Breast epithelium (tissue), 4 donors: ENCODE data around the gene NMRAL1. TPM values are rescaled to one million over a fixed set of nuclear protein-coding genes. Genes with fewer than 3 reads are reported as not detected.

Experiments
- DNase-seq, 2 donors: peaks; one replicate each; pipeline ENCODE4 v3.0.0-alpha.2; 2019; ENCODE audit warnings: low spot score in 2 of 2
- H3K27ac ChIP-seq, 2 donors: fragments of 200-600 bp; sonication (generic) in 1 of 2; one replicate each; pipeline ENCODE4 v1.5.1; 2016 to 2019; ENCODE audit warnings: mild to moderate bottlenecking in 1 of 2
- H3K27me3 ChIP-seq, 2 donors: fragments of 200-600 bp; sonication (generic) in 1 of 2; one replicate each; pipeline versions ENCODE4 v1.5.1 to v1.6.0; 2017 to 2019; ENCODE audit warnings: control low read depth in 1 of 2, mild to moderate bottlenecking in 1 of 2
- H3K36me3 ChIP-seq: fragments of 200-600 bp; one replicate; pipeline ENCODE4 v1.5.1; 2019
- H3K4me1 ChIP-seq, 2 donors: fragments of 200-600 bp; sonication (generic); one replicate each; pipeline ENCODE4 v1.5.1; 2016 to 2019; ENCODE audit warnings: control low read depth in 1 of 2
- H3K4me3 ChIP-seq, 3 donors: fragments of 200-600 bp; sonication (generic); 1 replicate in 2 of 3; 2 replicates in 1 of 3; pipeline ENCODE4 v1.5.1; 2016 to 2019; ENCODE audit warnings: mild to moderate bottlenecking in 3 of 3, moderate library complexity in 2 of 3
- H3K9me3 ChIP-seq, 2 donors: fragments of 200-600 bp; sonication (generic) in 1 of 2; one replicate each; pipeline ENCODE4 v1.5.1; 2016 to 2019; ENCODE audit warnings: control low read depth in 1 of 2
- POLR2A ChIP-seq: fragments of 450-650 bp; IDR thresholded peaks from one replicate; pipeline ENCODE4 v1.6.1; 2016; ENCODE audit warnings: antibody characterized with exemption, mild to moderate bottlenecking, moderate library complexity
- POLR2AphosphoS5 ChIP-seq, 3 donors: sonication (generic); formaldehyde crosslinking; IDR thresholded peaks; one replicate each; pipeline ENCODE4 v1.6.1; 2017; ENCODE audit warnings: antibody characterized with exemption in 3 of 3
- intact Hi-C: fragments of 100-400 bp; cut with DNase I; formaldehyde crosslinking; loops from one replicate; pipeline ENCODE4 v1.15.1; 2023; ENCODE audit warnings: low total_unique reads
- total RNA-seq, 3 donors: library from RNA; depleted of rRNA; stranded (reverse); fragments of >200 nt; gene quantifications; one replicate each; pipeline ENCODE4 v1.1.0, GENCODE V29; 2016
- TF ChIP-seq, protein P1 (sequence below), 3 donors: fragments of 450-650 bp; IDR thresholded peaks; one replicate each; pipeline ENCODE4 v1.5.1; 2016 to 2017; ENCODE audit warnings: antibody characterized with exemption in 3 of 3, mild to moderate bottlenecking in 3 of 3, moderate library complexity in 3 of 3

NMRAL1 gene
- total RNA-seq, 3 donors from 2014 or later = 44.5 to 57.7 (median 51.5) TPM

DNA sequence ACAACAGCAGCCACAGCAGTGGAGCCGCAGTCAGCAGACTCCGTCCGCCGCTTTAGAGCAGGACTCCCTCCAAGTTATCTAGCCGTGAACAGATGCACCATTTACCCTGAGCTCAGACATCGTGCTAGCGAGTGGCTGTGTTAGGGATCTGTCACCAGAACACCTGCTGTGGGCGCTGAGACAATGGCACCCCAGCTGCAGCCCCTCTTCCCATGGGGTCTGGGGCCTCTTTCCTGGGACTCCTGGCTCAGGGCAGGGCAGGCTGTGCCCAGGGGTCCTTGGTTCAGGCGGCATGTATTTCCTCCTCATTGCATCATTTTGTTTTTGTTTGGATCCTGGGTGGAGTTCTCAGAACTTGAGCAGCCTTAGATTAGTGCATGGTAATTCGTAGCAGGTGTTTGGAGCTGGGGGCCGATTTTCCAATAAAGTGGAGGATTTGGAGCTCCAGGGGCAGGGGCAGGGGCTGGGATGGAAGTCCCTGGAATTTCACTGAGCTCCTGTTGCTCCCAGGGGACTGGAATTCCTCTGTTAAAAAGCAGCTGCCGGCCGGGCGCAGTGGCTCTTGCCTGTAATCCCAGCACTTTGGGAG lies 23.4 kb downstream of the NMRAL1 start:
- DNase-seq = no peak
- no peaks in the 10 kb centered on the region for H3K27me3 ChIP-seq
- H3K27ac ChIP-seq = no peak overlapping the region
- intact Hi-C loops = no loop called here
- no peak overlapping the region for H3K4me3 ChIP-seq
- TF ChIP-seq POLR2A (no peak), POLR2AphosphoS5 (IDR thresholded peaks at IDR 0.05) (no peak)
- TF ChIP-seq, protein P1, sequence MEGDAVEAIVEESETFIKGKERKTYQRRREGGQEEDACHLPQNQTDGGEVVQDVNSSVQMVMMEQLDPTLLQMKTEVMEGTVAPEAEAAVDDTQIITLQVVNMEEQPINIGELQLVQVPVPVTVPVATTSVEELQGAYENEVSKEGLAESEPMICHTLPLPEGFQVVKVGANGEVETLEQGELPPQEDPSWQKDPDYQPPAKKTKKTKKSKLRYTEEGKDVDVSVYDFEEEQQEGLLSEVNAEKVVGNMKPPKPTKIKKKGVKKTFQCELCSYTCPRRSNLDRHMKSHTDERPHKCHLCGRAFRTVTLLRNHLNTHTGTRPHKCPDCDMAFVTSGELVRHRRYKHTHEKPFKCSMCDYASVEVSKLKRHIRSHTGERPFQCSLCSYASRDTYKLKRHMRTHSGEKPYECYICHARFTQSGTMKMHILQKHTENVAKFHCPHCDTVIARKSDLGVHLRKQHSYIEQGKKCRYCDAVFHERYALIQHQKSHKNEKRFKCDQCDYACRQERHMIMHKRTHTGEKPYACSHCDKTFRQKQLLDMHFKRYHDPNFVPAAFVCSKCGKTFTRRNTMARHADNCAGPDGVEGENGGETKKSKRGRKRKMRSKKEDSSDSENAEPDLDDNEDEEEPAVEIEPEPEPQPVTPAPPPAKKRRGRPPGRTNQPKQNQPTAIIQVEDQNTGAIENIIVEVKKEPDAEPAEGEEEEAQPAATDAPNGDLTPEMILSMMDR (IDR thresholded peaks at IDR 0.05) = no peak
- H3K4me1 ChIP-seq = no peaks in the 10 kb centered on the region
- H3K36me3 ChIP-seq = peaks cover 10% of the 10 kb centered on the region
- no peaks in the 10 kb centered on the region for H3K9me3 ChIP-seq

DNA sequence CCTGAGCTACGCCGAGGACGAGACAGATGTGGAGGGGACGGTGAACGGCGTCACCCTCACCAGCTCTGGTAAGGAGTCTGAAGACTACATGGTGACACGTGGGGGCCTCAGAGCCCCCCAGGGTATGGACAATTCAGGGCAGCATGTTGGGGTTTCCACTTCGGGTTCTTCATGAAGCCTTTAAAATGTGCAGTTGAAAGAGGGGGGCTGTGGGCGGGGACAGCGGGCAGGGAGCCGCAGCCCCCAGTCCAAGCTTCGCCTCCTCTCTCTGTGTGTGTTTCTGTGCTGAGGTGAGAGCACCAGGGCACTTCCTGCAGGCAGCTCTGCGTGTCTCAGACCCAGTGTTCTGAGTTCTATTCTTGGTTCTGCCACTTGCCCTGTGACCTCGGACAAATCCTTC lies 24.0 kb downstream of the NMRAL1 start:
- TF ChIP-seq, protein P1 (IDR thresholded peaks at IDR 0.05) = no peak
- TF ChIP-seq POLR2AphosphoS5 (IDR thresholded peaks at IDR 0.05) (no peak), POLR2A (no peak)
- H3K4me1 ChIP-seq = no peaks in the 10 kb centered on the region
- no peaks in the 10 kb centered on the region for H3K9me3 ChIP-seq
- no peak overlapping the region for H3K27ac ChIP-seq
- DNase-seq = no peak
- no peak overlapping the region for H3K4me3 ChIP-seq
- H3K36me3 ChIP-seq = peaks cover 5% of the 10 kb centered on the region
- H3K27me3 ChIP-seq = no peaks in the 10 kb centered on the region
- intact Hi-C loops = no loop called here

DNA sequence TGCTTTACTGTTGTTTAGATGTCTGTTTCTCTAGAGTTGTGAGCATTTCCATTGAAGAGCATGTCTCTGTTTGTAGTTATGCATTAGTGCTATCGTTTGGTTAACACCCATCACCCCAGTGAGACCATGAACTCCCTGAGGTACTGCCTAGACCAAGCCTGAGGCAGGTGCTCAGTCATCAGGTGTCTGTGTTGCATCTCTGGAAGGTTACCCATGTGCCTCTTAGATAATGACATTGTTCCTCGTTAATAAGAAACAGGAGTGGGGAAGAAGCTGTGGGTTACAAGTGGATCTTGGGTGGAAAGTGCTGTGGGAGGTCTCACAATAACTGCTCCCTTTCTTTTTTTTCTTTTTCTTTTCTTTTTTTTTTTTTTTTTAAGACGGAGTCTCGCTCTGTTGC lies 30.4 kb downstream of the NMRAL1 start:
- TF ChIP-seq POLR2A (no peak), POLR2AphosphoS5 (IDR thresholded peaks at IDR 0.05) (no peak)
- TF ChIP-seq, protein P1 (IDR thresholded peaks at IDR 0.05) = no peak
- H3K9me3 ChIP-seq = no peaks in the 10 kb centered on the region
- peaks cover 8% of the 10 kb centered on the region for H3K36me3 ChIP-seq
- H3K27me3 ChIP-seq = no peaks in the 10 kb centered on the region
- H3K4me3 ChIP-seq = no peak overlapping the region
- intact Hi-C loops = no loop called here
- no peaks in the 10 kb centered on the region for H3K4me1 ChIP-seq
- H3K27ac ChIP-seq = no peak overlapping the region
- DNase-seq = no peak

DNA sequence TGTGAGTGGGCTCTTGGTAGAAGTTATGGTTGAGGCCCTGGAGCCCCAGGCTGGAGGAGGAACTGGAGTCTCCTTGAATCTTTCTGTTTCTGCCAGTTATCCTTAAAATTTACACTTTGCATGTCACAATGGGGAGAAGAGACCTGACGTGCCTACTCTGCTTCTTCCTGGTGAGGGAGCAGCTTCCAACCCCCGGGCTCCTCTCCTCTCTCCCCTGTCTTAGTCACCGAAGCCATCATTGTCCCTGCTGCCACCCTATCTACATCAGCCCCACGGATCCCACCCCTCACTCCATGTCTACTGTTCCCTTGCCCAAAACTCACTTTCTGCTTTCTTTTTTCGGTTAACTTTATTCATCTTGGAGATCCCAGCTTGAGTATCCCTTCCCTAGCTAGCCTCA lies 31.2 kb downstream of the NMRAL1 start:
- DNase-seq = no peak
- intact Hi-C loops = no loop called here
- H3K27me3 ChIP-seq = no peaks in the 10 kb centered on the region
- H3K4me3 ChIP-seq = no peak overlapping the region
- H3K36me3 ChIP-seq = peaks cover 8% of the 10 kb centered on the region
- no peaks in the 10 kb centered on the region for H3K4me1 ChIP-seq
- TF ChIP-seq POLR2A = no peak
- TF ChIP-seq, protein P1 (IDR thresholded peaks at IDR 0.05) = no peak
- TF ChIP-seq POLR2AphosphoS5 (IDR thresholded peaks at IDR 0.05) = no peak
- H3K9me3 ChIP-seq = no peaks in the 10 kb centered on the region
- no peak overlapping the region for H3K27ac ChIP-seq

DNA sequence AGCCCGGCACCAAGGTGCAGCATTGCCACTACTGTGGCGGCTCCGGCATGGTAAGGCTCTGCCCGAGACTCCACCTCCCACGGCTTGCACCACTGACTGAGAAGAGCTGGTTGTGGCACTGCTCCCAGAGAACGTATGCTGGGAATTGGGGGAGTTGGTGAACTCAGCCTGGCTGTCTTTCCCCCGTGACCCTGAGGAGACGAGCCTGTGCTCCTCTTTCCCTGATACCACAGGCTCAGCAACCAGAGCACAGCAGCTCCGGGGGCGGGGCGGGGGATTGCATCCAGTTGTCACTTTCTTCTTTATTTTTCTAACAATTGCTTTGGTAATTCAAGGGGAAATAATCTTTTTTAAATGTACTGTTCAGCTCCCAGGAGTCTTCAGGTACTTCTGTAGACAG lies 32.1 kb downstream of the NMRAL1 start:
- no peak for DNase-seq
- intact Hi-C loops = no loop called here
- Histone ChIP-seq H3K4me1 (no peaks in the 10 kb centered on the region), H3K9me3 (no peaks in the 10 kb centered on the region), H3K27ac (no peak overlapping the region), H3K4me3 (no peak overlapping the region), H3K36me3 (peaks cover 6% of the 10 kb centered on the region), H3K27me3 (no peaks in the 10 kb centered on the region)
- no peak for TF ChIP-seq POLR2AphosphoS5 (IDR thresholded peaks at IDR 0.05)
- TF ChIP-seq POLR2A = no peak
- TF ChIP-seq, protein P1 (IDR thresholded peaks at IDR 0.05) = no peak
